Activated T-cell treated with anti-CD3 and anti-CD28 coated beads, Interleukin-2, amount 50 U/mL, for 72 hours (primary cell): ENCODE measurements around the gene USP32. TPM values are rescaled to one million over a fixed set of nuclear protein-coding genes. Genes with fewer than 3 reads are reported as not detected.
"Not testable (repeated sequence)": the region's sequence is repeated elsewhere in the genome, so short reads cannot be mapped to it uniquely, and the experiment has no call there.

Source experiments
- ATAC-seq, 2 donors: fragments of 150-1000 bp; cut with Tn5 transposase; replicated peaks in 1 of 2; 2 replicates each; pipeline ENCODE4 v1.10.0; 2021; ENCODE audit warnings: moderate library complexity in 2 of 2, mild to moderate bottlenecking in 1 of 2
- DNase-seq, 2 donors: peaks; one replicate each; pipeline ENCODE4 v3.0.0; 2021 to 2022; ENCODE audit warnings: mixed read lengths in 1 of 2
- H3K27ac Mint-ChIP-seq: one replicate; pipeline ENCODE4 v1.8.0; 2022; ENCODE audit warnings: mild to moderate bottlenecking, moderate library complexity, mixed read lengths
- H3K27me3 Mint-ChIP-seq: one replicate; pipeline ENCODE4 v1.8.0; 2022; ENCODE audit warnings: low read depth, mixed read lengths
- H3K36me3 Mint-ChIP-seq, 2 donors: one replicate each; pipeline ENCODE4 v1.8.0; 2022; ENCODE audit warnings: mixed read lengths in 2 of 2, mild to moderate bottlenecking in 1 of 2; ENCODE audit not compliant: insufficient read depth in 2 of 2
- H3K4me1 Mint-ChIP-seq: one replicate; pipeline ENCODE4 v1.8.0; 2022; ENCODE audit warnings: low read depth, mixed read lengths
- H3K4me3 Mint-ChIP-seq, 2 donors: one replicate each; pipeline ENCODE4 v1.8.0; 2022; ENCODE audit warnings: mild to moderate bottlenecking in 2 of 2, mixed read lengths in 2 of 2, moderate library complexity in 2 of 2
- H3K9me3 Mint-ChIP-seq, 2 donors: one replicate each; pipeline ENCODE4 v1.8.0; 2022; ENCODE audit warnings: mixed read lengths in 2 of 2
- total RNA-seq, 2 donors: library from RNA; stranded (reverse); gene quantifications; one replicate each; pipeline ENCODE4 v1.2.3, GENCODE V29; 2022

The USP32 gene, protein sequence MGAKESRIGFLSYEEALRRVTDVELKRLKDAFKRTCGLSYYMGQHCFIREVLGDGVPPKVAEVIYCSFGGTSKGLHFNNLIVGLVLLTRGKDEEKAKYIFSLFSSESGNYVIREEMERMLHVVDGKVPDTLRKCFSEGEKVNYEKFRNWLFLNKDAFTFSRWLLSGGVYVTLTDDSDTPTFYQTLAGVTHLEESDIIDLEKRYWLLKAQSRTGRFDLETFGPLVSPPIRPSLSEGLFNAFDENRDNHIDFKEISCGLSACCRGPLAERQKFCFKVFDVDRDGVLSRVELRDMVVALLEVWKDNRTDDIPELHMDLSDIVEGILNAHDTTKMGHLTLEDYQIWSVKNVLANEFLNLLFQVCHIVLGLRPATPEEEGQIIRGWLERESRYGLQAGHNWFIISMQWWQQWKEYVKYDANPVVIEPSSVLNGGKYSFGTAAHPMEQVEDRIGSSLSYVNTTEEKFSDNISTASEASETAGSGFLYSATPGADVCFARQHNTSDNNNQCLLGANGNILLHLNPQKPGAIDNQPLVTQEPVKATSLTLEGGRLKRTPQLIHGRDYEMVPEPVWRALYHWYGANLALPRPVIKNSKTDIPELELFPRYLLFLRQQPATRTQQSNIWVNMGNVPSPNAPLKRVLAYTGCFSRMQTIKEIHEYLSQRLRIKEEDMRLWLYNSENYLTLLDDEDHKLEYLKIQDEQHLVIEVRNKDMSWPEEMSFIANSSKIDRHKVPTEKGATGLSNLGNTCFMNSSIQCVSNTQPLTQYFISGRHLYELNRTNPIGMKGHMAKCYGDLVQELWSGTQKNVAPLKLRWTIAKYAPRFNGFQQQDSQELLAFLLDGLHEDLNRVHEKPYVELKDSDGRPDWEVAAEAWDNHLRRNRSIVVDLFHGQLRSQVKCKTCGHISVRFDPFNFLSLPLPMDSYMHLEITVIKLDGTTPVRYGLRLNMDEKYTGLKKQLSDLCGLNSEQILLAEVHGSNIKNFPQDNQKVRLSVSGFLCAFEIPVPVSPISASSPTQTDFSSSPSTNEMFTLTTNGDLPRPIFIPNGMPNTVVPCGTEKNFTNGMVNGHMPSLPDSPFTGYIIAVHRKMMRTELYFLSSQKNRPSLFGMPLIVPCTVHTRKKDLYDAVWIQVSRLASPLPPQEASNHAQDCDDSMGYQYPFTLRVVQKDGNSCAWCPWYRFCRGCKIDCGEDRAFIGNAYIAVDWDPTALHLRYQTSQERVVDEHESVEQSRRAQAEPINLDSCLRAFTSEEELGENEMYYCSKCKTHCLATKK (N-terminal part only)
- total RNA-seq: 10 to 100 TPM; 42.4 to 48.8 TPM

DNA sequence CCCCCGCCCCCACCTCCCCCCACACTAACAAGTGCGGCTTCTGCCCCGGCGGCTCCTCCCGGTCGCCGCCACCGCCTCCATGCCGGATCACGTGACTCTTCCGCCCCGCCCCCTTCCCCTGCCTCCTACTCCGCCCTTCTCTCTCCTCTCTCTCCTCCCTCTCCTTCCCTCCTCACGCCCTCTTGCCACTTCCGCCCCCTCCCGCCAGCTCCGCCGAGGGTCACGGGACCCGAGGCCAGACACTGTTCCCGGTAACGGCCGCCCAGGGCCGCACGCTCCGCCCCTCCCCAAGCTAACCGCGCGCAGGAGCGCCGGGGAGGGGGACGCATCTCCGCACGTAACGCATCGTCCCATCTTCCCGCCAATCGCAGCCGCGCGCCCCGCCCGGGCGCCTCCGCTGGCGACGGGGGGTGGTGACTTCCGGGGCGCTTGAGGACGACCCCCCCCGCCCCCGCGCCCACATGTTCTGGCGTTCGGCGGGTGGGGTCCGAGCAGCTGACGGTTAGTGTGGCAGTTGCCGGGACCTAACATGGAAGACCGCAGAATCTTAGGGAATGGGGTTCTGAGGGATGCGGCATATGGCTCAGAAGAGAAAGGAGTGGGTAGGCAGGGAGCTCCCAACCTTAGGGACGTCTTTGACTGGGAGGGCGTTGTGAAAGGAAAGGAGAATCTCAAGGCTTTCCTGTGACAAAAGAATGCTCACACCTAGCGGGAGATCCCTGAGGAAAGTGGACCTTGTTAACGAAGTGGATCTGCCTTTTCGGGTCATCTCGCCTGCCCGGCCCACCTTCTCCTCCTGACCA, at the start of gene USP32:
Gene USP32, minus strand, starts transcription at position 92 of the 803 bp plus-strand sequence. CDS start 194 bp downstream, outside the sequence.
- ATAC-seq (peak; percentile 91 to 93), DNase-seq (peak; percentile 98 to 100)
- Mint-ChIP-seq H3K4me1 (peaks cover 50% of the 10 kb centered on the region), H3K9me3 (no peaks in the 10 kb centered on the region), H3K4me3 (peak within 1 kb of the TSS; percentile 91 to 95), H3K27ac (peak within 1 kb of the TSS; percentile 91), H3K36me3 (peaks cover 4 to 5% of the 10 kb centered on the region in 2 donors), H3K27me3 (no peaks in the 10 kb centered on the region)

DNA sequence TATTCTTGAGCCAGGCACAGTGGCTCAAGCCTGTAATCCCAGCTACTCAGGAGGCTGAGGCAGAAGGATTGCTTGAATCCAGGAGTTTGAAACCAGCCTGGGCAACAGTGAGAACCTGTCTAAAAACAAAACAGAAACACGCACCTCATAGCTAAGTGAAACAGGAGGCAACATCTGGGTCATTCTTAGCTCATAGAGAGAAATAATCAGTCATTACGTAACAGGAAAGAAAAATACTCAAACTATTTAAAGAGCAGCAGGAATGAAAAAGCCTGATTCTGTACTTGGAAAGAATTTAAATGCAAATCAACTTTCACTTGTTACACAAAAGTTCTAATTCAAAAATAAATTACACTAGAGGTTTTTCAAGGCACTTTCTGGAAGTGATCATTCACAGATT, 47.6 kb upstream of the USP32 start:
- no peak overlapping the region for H3K4me3 Mint-ChIP-seq
- no peak overlapping the region for H3K27ac Mint-ChIP-seq
- no peaks in the 10 kb centered on the region for H3K36me3 Mint-ChIP-seq
- H3K9me3 Mint-ChIP-seq: no peaks in the 10 kb centered on the region
- H3K27me3 Mint-ChIP-seq: peaks cover 4% of the 10 kb centered on the region
- no peaks in the 10 kb centered on the region for H3K4me1 Mint-ChIP-seq
- DNase-seq: no peak
- no peak for ATAC-seq

DNA sequence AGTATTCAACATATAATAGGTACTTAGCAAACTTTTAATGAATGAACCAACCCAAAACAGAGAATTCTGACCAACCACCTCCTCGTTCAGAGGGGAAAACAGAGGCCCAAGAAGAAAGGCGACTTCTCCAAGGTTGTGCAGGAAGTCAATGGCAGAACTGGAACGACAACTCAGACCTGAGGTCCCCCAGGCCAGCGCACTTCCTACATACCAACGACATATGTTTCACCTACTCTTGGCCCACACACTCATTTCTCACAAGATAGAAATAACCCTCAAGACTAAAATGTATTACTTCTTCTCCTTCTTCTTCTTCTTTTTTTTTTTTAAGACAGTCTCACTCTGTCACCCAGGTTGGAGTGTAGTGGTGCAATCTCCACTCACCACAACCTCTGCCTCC, 44.7 kb upstream of the USP32 start:
- Mint-ChIP-seq H3K36me3 (peaks cover 3% of the 10 kb centered on the region in 2 donors), H3K4me3 (no peak overlapping the region), H3K4me1 (no peaks in the 10 kb centered on the region), H3K27ac (no peak overlapping the region), H3K9me3 (peaks cover 0 to 2% of the 10 kb centered on the region in 2 donors), H3K27me3 (peaks cover 4% of the 10 kb centered on the region)
- no peak for DNase-seq
- no peak for ATAC-seq

DNA sequence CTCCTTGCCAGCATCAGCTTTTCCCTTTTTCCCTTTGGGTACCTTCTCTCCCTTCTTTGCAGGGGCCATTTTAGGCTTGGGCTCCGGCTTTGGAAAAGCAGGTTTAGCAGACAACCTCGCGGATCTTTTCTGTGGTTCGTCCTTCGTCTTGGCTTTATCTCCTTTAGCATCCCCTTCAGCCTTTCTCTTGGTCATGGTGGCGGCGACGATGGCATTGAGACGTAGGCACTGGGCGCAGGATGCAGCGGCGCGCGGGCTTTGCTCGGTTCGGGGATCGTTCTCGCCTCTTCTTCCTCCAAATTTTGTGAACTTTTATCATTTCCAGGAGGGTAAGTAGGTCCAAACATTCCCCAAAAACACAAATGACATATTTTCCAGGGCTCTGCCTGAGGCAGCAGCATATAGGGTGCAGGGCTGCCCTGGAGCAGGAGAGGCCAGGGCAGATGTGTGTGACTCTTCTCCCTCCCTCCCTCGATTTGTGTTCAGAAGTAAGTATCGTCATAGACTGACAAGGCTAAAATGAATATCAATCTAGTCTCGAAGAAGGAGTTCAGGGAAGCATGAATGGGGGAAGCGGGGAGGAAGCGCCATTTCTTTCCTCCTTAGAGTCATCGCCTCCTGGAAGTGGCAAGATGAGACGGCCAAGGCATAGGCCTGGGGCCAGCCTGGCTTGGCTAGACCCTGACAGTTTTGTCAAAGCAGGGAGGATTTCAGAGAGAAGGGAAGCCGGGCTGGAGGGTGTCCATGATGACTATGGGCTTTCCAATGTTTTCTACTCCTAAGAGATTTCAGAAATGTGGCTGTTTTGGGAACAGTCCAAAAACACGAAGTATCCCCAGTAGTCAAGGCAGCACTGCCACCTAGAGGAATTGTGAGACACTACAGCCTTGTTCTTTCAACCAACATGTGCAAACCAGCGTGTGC, 43.6 kb upstream of the USP32 start:
- Mint-ChIP-seq H3K4me1 (no peaks in the 10 kb centered on the region), H3K36me3 (peaks cover 3% of the 10 kb centered on the region in 2 donors), H3K4me3 (no peak overlapping the region), H3K27me3 (peaks cover 4% of the 10 kb centered on the region), H3K9me3 (peaks cover 0 to 2% of the 10 kb centered on the region in 2 donors), H3K27ac (no peak overlapping the region)
- ATAC-seq (peak; percentile 47 to 65), DNase-seq (peak; percentile 49 to 59)

DNA sequence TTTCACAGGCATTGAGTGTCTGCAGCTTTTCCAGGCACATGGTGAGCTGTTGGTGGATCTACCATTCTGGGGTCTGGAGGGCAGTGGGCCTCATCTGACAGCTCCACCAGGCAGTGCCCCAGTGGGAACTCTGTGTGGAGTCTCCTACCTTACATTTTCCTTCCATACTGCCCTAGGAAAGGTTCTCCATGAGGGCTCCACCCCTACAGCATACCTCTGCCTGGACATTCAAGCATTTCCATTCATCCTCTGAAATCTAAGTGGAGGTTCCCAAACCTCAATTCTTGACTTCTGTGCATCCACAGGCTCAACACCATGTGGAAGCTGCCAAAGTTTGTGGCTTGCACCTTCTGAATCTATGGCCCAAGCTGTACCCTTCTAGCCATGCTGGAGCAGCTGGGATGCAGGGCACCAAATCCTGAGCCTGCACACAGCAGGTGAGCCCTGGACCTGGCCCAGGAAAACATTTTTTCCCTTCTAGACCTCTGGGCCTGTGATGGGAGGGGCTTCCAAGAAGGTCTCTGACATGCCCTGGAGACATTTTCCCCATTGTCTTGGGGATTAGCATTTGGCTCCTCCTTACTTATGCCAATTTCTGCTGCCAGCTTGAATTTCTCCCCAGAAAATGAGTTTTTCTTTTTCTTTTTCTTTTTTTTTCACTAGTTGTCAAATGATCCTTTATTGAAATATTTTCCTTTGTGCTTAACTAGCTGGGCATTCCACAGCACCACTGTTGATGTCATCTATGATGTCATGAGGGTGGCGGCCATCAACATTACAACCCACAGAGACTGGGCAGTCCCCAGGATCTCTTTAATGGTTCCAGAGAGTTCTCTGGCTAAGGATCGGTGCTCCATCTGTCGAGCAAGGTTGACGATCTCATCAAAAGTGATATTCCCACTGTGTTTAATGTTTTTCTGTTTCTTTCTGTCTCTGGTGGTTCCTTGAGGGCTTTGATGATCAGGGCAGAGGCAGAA, 41.4 kb upstream of the USP32 start:
- not testable (repeated sequence) for H3K9me3 Mint-ChIP-seq, DNase-seq, H3K27ac Mint-ChIP-seq, H3K4me1 Mint-ChIP-seq, ATAC-seq, H3K36me3 Mint-ChIP-seq, H3K4me3 Mint-ChIP-seq, H3K27me3 Mint-ChIP-seq

DNA sequence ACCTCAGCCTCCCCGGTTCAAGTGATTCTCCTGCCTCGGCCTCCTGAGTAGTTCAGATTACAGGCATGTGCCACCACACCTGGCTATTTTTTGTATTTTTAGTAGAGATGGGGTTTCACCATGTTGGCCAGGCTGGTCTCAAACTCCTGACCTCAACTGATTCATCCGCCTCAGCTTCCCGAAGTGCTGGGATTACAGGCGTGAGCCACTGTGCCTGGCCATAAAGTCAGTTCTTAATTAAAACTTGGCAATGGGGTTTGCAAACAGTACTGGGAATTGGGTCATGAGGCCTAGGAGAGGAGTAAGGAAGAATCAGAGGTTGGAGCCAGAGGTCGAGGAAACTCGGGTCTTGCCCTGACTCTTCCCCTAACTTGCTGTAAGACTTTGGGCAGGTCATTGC, 38.6 kb upstream of the USP32 start:
- DNase-seq, H3K36me3 Mint-ChIP-seq, H3K27ac Mint-ChIP-seq, H3K4me3 Mint-ChIP-seq, H3K27me3 Mint-ChIP-seq, H3K4me1 Mint-ChIP-seq, H3K9me3 Mint-ChIP-seq, ATAC-seq: not testable (repeated sequence)

DNA sequence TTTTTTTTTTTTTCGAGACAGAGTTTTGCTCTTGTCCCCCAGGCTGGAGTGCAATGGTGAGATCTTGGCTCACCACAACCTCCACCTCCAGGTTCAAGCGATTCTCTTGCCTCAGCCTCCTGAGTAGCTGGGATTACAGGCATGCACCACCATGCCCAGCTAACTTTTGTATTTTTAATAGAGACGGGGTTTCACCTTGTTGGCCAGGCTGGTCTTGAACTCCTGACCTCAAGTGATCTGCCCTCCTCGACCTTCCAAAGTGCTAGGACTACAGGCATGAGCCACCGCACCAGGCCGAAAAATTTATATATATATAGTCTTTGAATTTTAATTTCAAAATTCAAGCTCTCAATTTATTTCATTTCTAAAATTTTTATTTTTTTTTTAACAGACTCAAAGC, 36.6 kb upstream of the USP32 start:
- H3K27me3 Mint-ChIP-seq, H3K27ac Mint-ChIP-seq, DNase-seq, H3K4me3 Mint-ChIP-seq, H3K9me3 Mint-ChIP-seq, ATAC-seq, H3K4me1 Mint-ChIP-seq, H3K36me3 Mint-ChIP-seq: not testable (repeated sequence)

DNA sequence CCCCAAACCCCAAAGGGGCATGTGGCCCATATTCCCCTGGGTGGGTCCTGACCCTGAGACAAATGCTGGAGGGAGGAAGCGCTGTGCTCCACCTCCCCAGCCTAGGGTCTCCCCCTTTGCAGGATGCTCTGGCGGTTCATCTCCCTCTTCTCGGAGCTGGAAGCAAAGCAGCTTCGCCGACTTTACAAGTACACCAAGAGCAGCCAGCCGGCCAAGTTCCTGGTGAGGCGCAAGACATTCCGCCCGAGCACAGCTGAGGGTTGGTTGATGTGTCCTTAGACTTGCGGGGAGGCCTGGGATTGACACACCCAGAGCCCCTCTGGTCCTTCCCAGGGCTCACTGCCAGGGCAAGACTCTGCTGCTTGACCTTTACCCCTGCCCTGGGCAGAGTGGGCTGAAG, 34.7 kb upstream of the USP32 start:
- no peaks in the 10 kb centered on the region for H3K9me3 Mint-ChIP-seq
- H3K27ac Mint-ChIP-seq: no peak overlapping the region
- ATAC-seq (no peak), DNase-seq (no peak)
- peaks cover 5% of the 10 kb centered on the region for H3K4me1 Mint-ChIP-seq
- H3K36me3 Mint-ChIP-seq: no peaks in the 10 kb centered on the region
- H3K27me3 Mint-ChIP-seq: no peaks in the 10 kb centered on the region
- no peak overlapping the region for H3K4me3 Mint-ChIP-seq

DNA sequence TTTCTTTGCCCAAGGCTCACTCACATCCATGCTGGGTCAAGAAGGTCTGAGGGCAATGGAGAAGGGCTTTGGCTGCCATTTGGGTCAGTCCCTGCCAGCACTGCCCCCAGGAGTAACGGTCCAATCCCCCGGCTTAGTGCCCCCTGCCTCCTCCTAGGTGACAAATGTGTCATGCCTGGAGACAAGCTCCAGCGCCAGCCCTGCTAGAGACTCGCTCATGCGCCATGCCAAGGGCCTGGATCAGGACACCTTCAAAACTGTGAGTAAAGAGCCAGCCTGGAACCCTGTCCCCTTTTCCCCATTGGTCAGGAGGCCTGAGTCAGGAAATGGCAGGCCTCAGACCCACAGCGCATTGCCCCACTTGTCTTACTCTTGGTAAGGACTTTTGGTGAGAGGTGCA, 33.7 kb upstream of the USP32 start:
- DNase-seq: no peak
- H3K9me3 Mint-ChIP-seq: no peaks in the 10 kb centered on the region

DNA sequence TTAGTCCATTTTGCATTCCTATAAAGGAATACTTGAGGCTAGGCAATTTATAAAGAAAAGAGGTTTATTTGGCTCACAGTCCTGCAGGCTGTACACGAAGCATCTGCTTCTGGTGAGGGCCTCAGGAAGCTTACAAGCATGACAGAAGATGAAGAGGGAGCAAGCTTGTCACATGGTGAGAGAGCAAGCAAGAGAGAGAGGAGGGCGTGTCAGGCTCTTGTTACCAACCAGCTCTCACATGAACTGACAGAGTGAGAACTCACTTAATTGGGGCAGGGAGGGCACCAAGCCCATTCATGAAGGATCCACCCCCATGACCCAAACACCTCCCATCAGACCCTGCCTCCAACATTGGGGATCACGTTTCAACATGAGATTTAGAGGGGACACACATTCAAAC, 31.9 kb upstream of the USP32 start:
- H3K27ac Mint-ChIP-seq: no peak overlapping the region
- H3K27me3 Mint-ChIP-seq: no peaks in the 10 kb centered on the region
- ATAC-seq (no peak), DNase-seq (no peak)
- no peaks in the 10 kb centered on the region for H3K9me3 Mint-ChIP-seq
- no peak overlapping the region for H3K4me3 Mint-ChIP-seq
- no peaks in the 10 kb centered on the region for H3K36me3 Mint-ChIP-seq
- H3K4me1 Mint-ChIP-seq: peaks cover 11% of the 10 kb centered on the region

More for the DNA sequence above, 33.7 kb upstream of the USP32 start:
- Mint-ChIP-seq H3K36me3 (no peaks in the 10 kb centered on the region), H3K27me3 (no peaks in the 10 kb centered on the region), H3K4me3 (no peak overlapping the region), H3K27ac (no peak overlapping the region), H3K4me1 (peaks cover 11% of the 10 kb centered on the region)
- no peak for ATAC-seq
